Calu3 (cell line): ENCODE measurements around the gene ZBTB4. TPM values are rescaled to one million over a fixed set of nuclear protein-coding genes. Genes with fewer than 3 reads are reported as not detected.
"Not testable (repeated sequence)": the region's sequence is repeated elsewhere in the genome, so short reads cannot be mapped to it uniquely, and the experiment has no call there.

Experiments
- BruUV-seq: library from RNA; stranded (reverse); fragments of 400-500 nt; replicated peaks from 2 replicates; lab custom pipeline; 2021; lab: Mats Ljungman, UMichigan
- CTCF ChIA-PET: fragments of 300-600 bp; sonication (Branson Sonifier 250); formaldehyde crosslinking; loops from one replicate; lab custom pipeline; 2022; ENCODE audit warnings: antibody characterized with exemption; lab: Charles Lee
- DNase-seq: peaks from one replicate; pipeline ENCODE4 v3.0.0; 2022
- H3K27ac Mint-ChIP-seq: one replicate; pipeline ENCODE4 v1.8.0; 2022; ENCODE audit warnings: mixed read lengths; ENCODE audit not compliant: unreplicated experiment
- H3K27me3 Mint-ChIP-seq: one replicate; pipeline ENCODE4 v1.8.0; 2022; ENCODE audit warnings: mixed read lengths; ENCODE audit not compliant: unreplicated experiment
- H3K36me3 Mint-ChIP-seq: one replicate; pipeline ENCODE4 v1.8.0; 2022; ENCODE audit warnings: mild to moderate bottlenecking, moderate library complexity, mixed read lengths; ENCODE audit not compliant: insufficient read depth, unreplicated experiment
- H3K4me1 Mint-ChIP-seq: one replicate; pipeline ENCODE4 v1.8.0; 2022; ENCODE audit warnings: mild to moderate bottlenecking, low read depth, mixed read lengths; ENCODE audit not compliant: unreplicated experiment
- H3K4me3 Mint-ChIP-seq: one replicate; pipeline ENCODE4 v1.8.0; 2022; ENCODE audit warnings: mild to moderate bottlenecking, low read depth, moderate library complexity, mixed read lengths; ENCODE audit not compliant: unreplicated experiment
- H3K9me3 Mint-ChIP-seq: one replicate; pipeline ENCODE4 v1.8.0; 2022; ENCODE audit warnings: low read depth, mixed read lengths; ENCODE audit not compliant: unreplicated experiment
- CTCF ChIP-seq: fragments of 200-600 bp; IDR thresholded peaks from one replicate; pipeline ENCODE4 v1.8.0; 2022; ENCODE audit warnings: antibody characterized with exemption; ENCODE audit not compliant: unreplicated experiment
- intact Hi-C: fragments of 100-400 bp; cut with micrococcal nuclease; formaldehyde crosslinking; loops from one replicate; pipeline ENCODE4 v1.10.0; 2022; ENCODE audit not compliant: unreplicated experiment
- total RNA-seq: library from RNA; stranded (reverse); gene quantifications from 2 replicates; pipeline ENCODE4 v1.2.3, GENCODE V29; 2022

Gene ZBTB4
- total RNA-seq, 1 experiment from 2014 or later: 27.2 TPM

GRCh38 chr17:7484919-7485377 is 5.5 kb upstream of the ZBTB4 start:
- Mint-ChIP-seq H3K4me1 (peaks cover 42% of the 10 kb centered on the region), H3K36me3 (peaks cover 44% of the 10 kb centered on the region), H3K9me3 (no peaks in the 10 kb centered on the region), H3K27ac (peak overlapping the region; percentile 96), H3K4me3 (peak overlapping the region; percentile 93), H3K27me3 (no peaks in the 10 kb centered on the region)
- intact Hi-C loops: loop anchor here (5.0 kb wide), 1 partner anchor 202 kb away; the partner anchor contains the start of genes TP53 and WRAP53
- CTCF ChIA-PET: interaction anchor here (1.8 kb wide), 1 partner anchor 48 kb away, joined by 3 read pairs; no protein-coding TSS in a partner anchor
- DNase-seq: no peak
- BruUV-seq: TSS peak; percentile 39
- no peak for TF ChIP-seq CTCF

GRCh38 chr17:7484067-7484918 is 4.9 kb upstream of the ZBTB4 start, which contains the start of gene POLR2A:
TSS of gene POLR2A (plus strand) at chr17:7484366.
- BruUV-seq: no TSS peak
- Mint-ChIP-seq H3K4me1 (peaks cover 42% of the 10 kb centered on the region), H3K36me3 (peaks cover 48% of the 10 kb centered on the region), H3K9me3 (no peaks in the 10 kb centered on the region), H3K27me3 (no peaks in the 10 kb centered on the region), H3K4me3 (peak within 1 kb of the TSS; percentile 93), H3K27ac (peak within 1 kb of the TSS; percentile 96)
- CTCF ChIA-PET: interaction anchor here (0.6 kb wide), 1 partner anchor 1832 kb away, joined by 3 read pairs; no protein-coding TSS in a partner anchor
- no peak for TF ChIP-seq CTCF
- peak; percentile 96 for DNase-seq
- intact Hi-C loops: no loop called here

- peak overlapping the region; percentile 96 for H3K27ac Mint-ChIP-seq
- intact Hi-C loops: no loop called here
- H3K9me3 Mint-ChIP-seq: no peaks in the 10 kb centered on the region
- DNase-seq: peak; percentile 87
- CTCF ChIA-PET: interaction anchor here (0.6 kb wide), 1 partner anchor 1831 kb away, joined by 3 read pairs; no protein-coding TSS in a partner anchor
- BruUV-seq: TSS peak; percentile 93
- H3K4me1 Mint-ChIP-seq: peaks cover 45% of the 10 kb centered on the region
- no peak for TF ChIP-seq CTCF
- no peaks in the 10 kb centered on the region for H3K27me3 Mint-ChIP-seq
- peaks cover 55% of the 10 kb centered on the region for H3K36me3 Mint-ChIP-seq
- H3K4me3 Mint-ChIP-seq: peak overlapping the region; percentile 93
These were observed 4.0 kb upstream of the ZBTB4 start for GRCh38 chr17:7483255-7484066.

DNA sequence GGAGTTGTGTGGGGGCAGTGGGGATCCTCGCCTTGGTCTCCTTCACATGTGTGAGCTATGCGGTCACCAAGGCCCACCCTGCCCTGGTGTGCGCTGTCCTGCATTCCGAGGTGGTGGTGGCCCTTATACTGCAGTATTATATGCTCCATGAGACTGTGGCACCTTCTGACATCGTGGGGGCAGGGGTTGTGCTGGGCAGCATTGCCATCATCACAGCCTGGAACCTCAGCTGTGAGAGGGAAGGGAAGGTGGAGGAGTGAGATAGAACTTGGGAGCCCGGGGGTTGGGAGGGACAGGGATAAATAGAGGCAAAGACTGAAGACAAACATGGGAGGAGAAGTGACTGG is 3.3 kb upstream of the ZBTB4 start:
- H3K27me3 Mint-ChIP-seq, DNase-seq, BruUV-seq, CTCF ChIA-PET, H3K9me3 Mint-ChIP-seq, intact Hi-C loops: not testable (repeated sequence)
- Mint-ChIP-seq H3K4me1 (peaks cover 48% of the 10 kb centered on the region), H3K4me3 (peak overlapping the region; percentile 93), H3K36me3 (peaks cover 63% of the 10 kb centered on the region), H3K27ac (peak overlapping the region; percentile 96)

- Mint-ChIP-seq H3K27ac (peak overlapping the region; percentile 96), H3K36me3 (peaks cover 65% of the 10 kb centered on the region), H3K4me3 (peak overlapping the region; percentile 93), H3K4me1 (peaks cover 48% of the 10 kb centered on the region)
- intact Hi-C loops, H3K27me3 Mint-ChIP-seq, DNase-seq, H3K9me3 Mint-ChIP-seq, BruUV-seq, CTCF ChIA-PET: not testable (repeated sequence)
These were observed 2.7 kb upstream of the ZBTB4 start for GRCh38 chr17:7481842-7482741.

DNA sequence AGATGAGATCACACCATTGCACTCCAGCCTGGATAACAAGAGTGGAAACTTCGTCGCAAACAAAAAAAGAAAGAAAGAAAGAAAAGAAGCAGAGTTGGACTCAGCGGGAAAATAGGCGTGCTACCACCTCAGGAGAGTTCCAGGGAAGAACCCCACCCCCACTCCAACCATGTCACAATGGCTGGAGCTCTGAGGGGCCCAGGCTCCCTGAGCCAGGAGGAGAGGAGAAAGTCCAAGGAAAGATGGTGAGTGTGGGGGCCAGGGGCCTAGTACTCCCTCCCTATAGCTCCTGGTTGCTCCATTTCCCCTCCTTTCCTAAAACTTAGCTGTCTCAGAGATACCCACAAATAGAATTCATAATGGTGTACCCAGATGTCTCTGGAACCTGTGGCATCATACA is 1.8 kb upstream of the ZBTB4 start, which contains the start of gene SLC35G6:
SLC35G6 (plus strand) TSS at position 172 of the 400 bp plus-strand sequence; CDS start at position 243, 71 bp downstream.
- CTCF ChIA-PET: not testable (repeated sequence)

More for the DNA sequence above, 1.8 kb upstream of the ZBTB4 start, which contains the start of gene SLC35G6:
- H3K27me3 Mint-ChIP-seq, intact Hi-C loops, DNase-seq, BruUV-seq, H3K9me3 Mint-ChIP-seq: not testable (repeated sequence)
- peak within 1 kb of the TSS; percentile 74 for H3K4me3 Mint-ChIP-seq
- H3K4me1 Mint-ChIP-seq: peaks cover 51% of the 10 kb centered on the region
- peak within 1 kb of the TSS; percentile 76 for H3K27ac Mint-ChIP-seq
- H3K36me3 Mint-ChIP-seq: peaks cover 66% of the 10 kb centered on the region
